Measurements from ENCODE around the gene ZMIZ1. TPM values are rescaled to one million over a fixed set of nuclear protein-coding genes. Genes with fewer than 3 reads are reported as not detected.

The ZMIZ1 gene
- total and polyA plus RNA-seq, 2 donors from 2014 or later, result 14.2 to 97.6 TPM

DNA sequence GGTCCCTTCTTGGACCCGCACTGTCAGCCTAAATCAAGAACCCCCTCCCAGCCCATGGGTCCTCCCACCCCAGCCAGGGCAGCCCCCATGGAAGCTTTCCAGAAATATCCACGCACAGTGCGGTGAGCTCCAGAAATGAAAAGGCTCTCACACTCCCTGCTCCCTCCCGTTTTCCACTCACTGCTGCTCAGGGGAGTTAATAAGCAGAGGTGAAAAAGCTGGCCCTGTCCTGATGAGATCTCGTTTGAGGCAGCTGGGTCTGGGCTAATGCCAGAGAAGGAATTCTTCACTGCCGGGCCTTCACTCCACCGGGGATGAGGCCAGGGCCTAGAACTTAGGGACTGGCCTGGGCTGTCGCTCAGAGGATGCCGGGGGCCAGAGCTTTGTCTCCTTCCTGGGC is 102.2 kb downstream of the ZMIZ1 start:
- intact Hi-C loops (cut with DNase I), result no loop called here
- FAIRE-seq (no peak), DNase-seq (peak in 2 of 5 donors; percentile 46)
- H3K4me3 ChIP-seq (ENCODE audit: low read length in 3 of 3), result no peak overlapping the region
- no peaks in the 10 kb centered on the region for H3K27me3 ChIP-seq (ENCODE audit: control insufficient read depth, insufficient read depth, low read length)
- no peaks in the 10 kb centered on the region for H3K9me3 ChIP-seq (ENCODE audit: control insufficient read depth in 2 of 3, insufficient read depth in 1 of 3, low read length in 3 of 3)
- TF ChIP-seq, protein P1, sequence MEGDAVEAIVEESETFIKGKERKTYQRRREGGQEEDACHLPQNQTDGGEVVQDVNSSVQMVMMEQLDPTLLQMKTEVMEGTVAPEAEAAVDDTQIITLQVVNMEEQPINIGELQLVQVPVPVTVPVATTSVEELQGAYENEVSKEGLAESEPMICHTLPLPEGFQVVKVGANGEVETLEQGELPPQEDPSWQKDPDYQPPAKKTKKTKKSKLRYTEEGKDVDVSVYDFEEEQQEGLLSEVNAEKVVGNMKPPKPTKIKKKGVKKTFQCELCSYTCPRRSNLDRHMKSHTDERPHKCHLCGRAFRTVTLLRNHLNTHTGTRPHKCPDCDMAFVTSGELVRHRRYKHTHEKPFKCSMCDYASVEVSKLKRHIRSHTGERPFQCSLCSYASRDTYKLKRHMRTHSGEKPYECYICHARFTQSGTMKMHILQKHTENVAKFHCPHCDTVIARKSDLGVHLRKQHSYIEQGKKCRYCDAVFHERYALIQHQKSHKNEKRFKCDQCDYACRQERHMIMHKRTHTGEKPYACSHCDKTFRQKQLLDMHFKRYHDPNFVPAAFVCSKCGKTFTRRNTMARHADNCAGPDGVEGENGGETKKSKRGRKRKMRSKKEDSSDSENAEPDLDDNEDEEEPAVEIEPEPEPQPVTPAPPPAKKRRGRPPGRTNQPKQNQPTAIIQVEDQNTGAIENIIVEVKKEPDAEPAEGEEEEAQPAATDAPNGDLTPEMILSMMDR (IDR thresholded peaks at IDR 0.05; ENCODE audit: borderline replicate concordance, extremely low read depth, insufficient read depth), result no peak
- peak overlapping the region; percentile 73 to 74 for H3K27ac ChIP-seq (ENCODE audit: low read depth in 2 of 2, low read length in 2 of 2)
- H3K4me1 ChIP-seq (ENCODE audit: control insufficient read depth in 2 of 3, insufficient read depth in 2 of 3, low read depth in 1 of 3, low read length in 3 of 3), result peaks cover 0 to 44% (median 36%) of the 10 kb centered on the region in 3 donors
- H3K36me3 ChIP-seq (ENCODE audit: control insufficient read depth in 2 of 3, insufficient read depth in 3 of 3, low read length in 3 of 3), result peaks cover 0 to 23% (median 9%) of the 10 kb centered on the region in 3 donors
- H3K9ac ChIP-seq (ENCODE audit: low read length in 3 of 3), result peak overlapping the region in 1 of 3 donors; percentile 77

DNA sequence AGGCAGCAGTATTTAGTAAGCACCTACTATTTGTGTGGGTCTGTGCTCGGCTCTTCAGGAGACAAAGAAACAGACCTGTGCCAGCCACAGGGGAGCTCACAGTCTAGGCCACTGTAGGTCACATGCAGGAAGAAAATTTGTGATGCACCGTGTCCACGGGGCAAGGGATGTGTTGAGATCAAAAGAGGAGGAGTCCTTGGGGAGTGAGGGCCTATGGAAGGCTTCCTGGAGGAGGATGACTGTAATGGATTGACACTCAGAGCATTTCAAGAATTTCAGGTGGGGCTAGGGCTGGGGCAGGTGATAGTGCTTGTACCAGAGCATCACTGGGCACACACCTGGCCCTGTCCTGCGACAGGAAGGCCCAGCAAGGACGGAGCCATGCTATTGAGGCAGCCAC is 102.7 kb downstream of the ZMIZ1 start:
- H3K4me3 ChIP-seq (ENCODE audit: low read length in 3 of 3), result no peak overlapping the region
- FAIRE-seq (no peak), DNase-seq (no peak)
- peak overlapping the region; percentile 32 to 73 for H3K27ac ChIP-seq (ENCODE audit: low read depth in 2 of 2, low read length in 2 of 2)
- no peaks in the 10 kb centered on the region for H3K27me3 ChIP-seq (ENCODE audit: control insufficient read depth, insufficient read depth, low read length)
- H3K36me3 ChIP-seq (ENCODE audit: control insufficient read depth in 2 of 3, insufficient read depth in 3 of 3, low read length in 3 of 3), result peaks cover 0 to 23% (median 9%) of the 10 kb centered on the region in 3 donors
- TF ChIP-seq, protein P1 (IDR thresholded peaks at IDR 0.05; ENCODE audit: borderline replicate concordance, extremely low read depth, insufficient read depth), result no peak
- H3K4me1 ChIP-seq (ENCODE audit: control insufficient read depth in 2 of 3, insufficient read depth in 2 of 3, low read depth in 1 of 3, low read length in 3 of 3), result peaks cover 2 to 44% (median 37%) of the 10 kb centered on the region in 3 donors
- intact Hi-C loops (cut with DNase I), result no loop called here
- no peaks in the 10 kb centered on the region for H3K9me3 ChIP-seq (ENCODE audit: control insufficient read depth in 2 of 3, insufficient read depth in 1 of 3, low read length in 3 of 3)
- H3K9ac ChIP-seq (ENCODE audit: low read length in 3 of 3), result peak overlapping the region in 1 of 3 donors; percentile 46

DNA sequence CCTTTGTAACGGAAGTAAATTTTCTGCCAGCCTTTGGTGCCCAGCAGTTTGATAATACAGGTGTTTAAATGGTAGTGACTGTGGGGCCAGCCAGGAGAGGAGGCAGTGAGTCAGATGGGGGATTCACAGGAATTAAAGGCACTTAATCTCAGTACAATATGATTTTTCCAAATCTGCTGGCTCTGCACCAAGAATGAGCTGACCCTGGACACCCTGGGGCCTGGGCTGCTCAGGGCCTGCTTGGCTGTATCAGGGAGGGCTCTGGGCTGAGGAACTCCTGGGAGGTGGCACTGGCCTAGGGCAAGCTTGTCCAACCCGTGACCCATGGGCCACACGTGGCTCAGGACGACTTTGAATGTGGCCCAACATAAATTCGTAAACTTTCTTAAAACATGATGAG is 104.1 kb downstream of the ZMIZ1 start:
- Histone ChIP-seq H3K27me3 (ENCODE audit: control insufficient read depth, insufficient read depth, low read length) (no peaks in the 10 kb centered on the region), H3K27ac (ENCODE audit: low read depth in 2 of 2, low read length in 2 of 2) (no peak overlapping the region), H3K9me3 (ENCODE audit: control insufficient read depth in 2 of 3, insufficient read depth in 1 of 3, low read length in 3 of 3) (no peaks in the 10 kb centered on the region), H3K36me3 (ENCODE audit: control insufficient read depth in 2 of 3, insufficient read depth in 3 of 3, low read length in 3 of 3) (peaks cover 0 to 23% (median 7%) of the 10 kb centered on the region in 3 donors), H3K4me3 (ENCODE audit: low read length in 3 of 3) (no peak overlapping the region), H3K4me1 (ENCODE audit: control insufficient read depth in 2 of 3, insufficient read depth in 2 of 3, low read depth in 1 of 3, low read length in 3 of 3) (peaks cover 6 to 51% (median 51%) of the 10 kb centered on the region in 3 donors), H3K9ac (ENCODE audit: low read length in 3 of 3) (peak overlapping the region in 1 of 3 donors; percentile 47)
- intact Hi-C loops (cut with DNase I), result no loop called here
- TF ChIP-seq, protein P1 (IDR thresholded peaks at IDR 0.05; ENCODE audit: borderline replicate concordance, extremely low read depth, insufficient read depth), result no peak
- FAIRE-seq (no peak), DNase-seq (no peak)

Measured in kidney (tissue), 14 donors.